Measurements from ENCODE around the gene A1CF. TPM values are rescaled to one million over a fixed set of nuclear protein-coding genes. Genes with fewer than 3 reads are reported as not detected.
"Not testable (repeated sequence)": the region's sequence is repeated elsewhere in the genome, so short reads cannot be mapped to it uniquely, and the experiment has no call there.

The A1CF gene
- total RNA-seq, 2 experiments from 2014 or later: not detected

DNA sequence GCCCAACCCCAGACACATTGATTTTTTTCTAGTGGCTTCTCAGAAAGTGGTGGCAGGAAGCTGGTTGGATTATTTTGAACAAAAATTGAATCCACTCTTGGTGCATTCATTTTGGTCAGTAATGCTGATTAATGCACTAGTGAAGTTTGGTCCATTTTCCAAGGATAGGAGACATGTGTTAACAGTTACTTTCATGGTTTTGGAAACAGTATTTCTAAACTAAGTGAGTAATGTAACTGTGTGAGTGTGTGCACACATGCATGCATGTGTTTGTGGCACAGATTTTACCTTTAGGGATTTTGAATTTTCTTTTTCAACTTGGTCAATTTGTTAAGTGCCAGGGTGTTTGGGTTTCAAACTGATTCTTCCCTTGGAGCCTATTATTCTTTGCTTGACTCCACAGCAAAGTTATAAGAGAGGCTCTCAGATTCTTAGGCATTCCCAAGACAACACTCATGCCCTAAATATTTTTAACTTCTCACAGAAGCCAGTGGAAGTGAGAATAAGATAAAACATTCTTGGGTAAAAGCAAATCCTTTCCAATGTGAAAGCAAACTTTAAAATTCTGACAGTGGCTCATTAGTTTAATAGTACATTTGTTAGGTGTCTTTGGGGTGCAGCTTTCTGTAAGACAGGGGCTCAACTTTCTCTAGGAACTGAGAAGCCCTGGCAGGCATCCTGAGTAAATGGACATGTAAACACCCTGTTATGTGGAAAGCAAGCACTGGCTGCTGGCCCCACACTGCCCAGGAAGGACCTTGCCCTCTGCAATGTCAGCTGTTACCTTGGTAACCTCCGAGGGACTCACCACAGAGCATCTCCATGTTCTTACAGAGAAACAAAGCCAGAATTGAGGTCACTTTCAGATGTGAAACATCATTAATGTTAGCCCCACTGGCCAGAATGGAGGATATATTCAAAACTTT lies 77.3 kb downstream of the A1CF start:
- Mint-ChIP-seq H3K27me3 (ENCODE audit: low read depth) (peaks cover 4% of the 10 kb centered on the region), H3K4me1 (ENCODE audit: low read depth) (no peaks in the 10 kb centered on the region), H3K9me3 (no peaks in the 10 kb centered on the region), H3K27ac (no peak overlapping the region), H3K36me3 (ENCODE audit: low read depth) (no peaks in the 10 kb centered on the region), H3K4me3 (no peak overlapping the region)
- intact Hi-C loops (cut with micrococcal nuclease): no loop called here
- CTCF ChIA-PET: interaction anchor here (0.5 kb wide), 1 partner anchor 38 kb away, joined by 4 read pairs; no protein-coding TSS in a partner anchor
- DNase-seq: no peak

DNA sequence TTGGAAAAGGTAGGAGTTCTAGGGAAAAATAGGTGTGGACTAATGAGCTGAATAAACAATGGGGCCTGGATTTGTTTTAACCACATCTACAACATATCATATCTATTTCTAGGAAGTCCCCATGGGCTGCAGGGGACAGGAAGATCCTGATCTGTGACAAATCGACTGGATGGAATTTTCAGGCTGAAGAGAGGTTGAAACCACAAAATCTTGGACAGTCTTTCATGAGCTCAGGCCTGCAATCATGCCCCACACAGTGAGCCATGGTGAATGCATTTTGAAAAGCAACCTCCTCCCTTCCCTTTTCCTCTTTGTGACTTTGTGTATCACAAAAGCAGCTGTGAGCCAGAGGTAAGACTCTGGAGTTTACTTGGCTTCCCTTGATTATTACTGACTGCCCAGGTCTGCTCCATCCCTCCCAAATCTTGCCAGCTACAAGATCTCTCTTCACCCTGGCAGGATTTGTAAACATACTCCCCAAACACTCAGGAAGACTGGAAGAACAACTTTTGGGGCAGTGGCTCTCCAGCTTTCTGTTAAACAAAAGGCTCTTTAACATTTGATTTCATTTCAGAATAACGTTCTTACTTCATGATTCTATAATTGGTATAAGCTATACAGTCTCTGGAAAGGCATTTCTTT lies 79.3 kb downstream of the A1CF start:
- H3K27me3 Mint-ChIP-seq (ENCODE audit: low read depth): peaks cover 5% of the 10 kb centered on the region
- H3K27ac Mint-ChIP-seq: no peak overlapping the region
- no peaks in the 10 kb centered on the region for H3K36me3 Mint-ChIP-seq (ENCODE audit: low read depth)
- no peak overlapping the region for H3K4me3 Mint-ChIP-seq
- intact Hi-C loops (cut with micrococcal nuclease): no loop called here
- CTCF ChIA-PET: interaction anchor here (1.1 to 1.2 kb wide), 2 partner anchors 9 to 26 kb away, joined by 3 read pairs; no protein-coding TSS in a partner anchor
- no peaks in the 10 kb centered on the region for H3K9me3 Mint-ChIP-seq
- H3K4me1 Mint-ChIP-seq (ENCODE audit: low read depth): no peaks in the 10 kb centered on the region
- no peak for DNase-seq

GRCh38 chr10:50799595-50799994 lies 85.8 kb downstream of the A1CF start:
- peaks cover 10% of the 10 kb centered on the region for H3K27me3 Mint-ChIP-seq (ENCODE audit: low read depth)
- no peaks in the 10 kb centered on the region for H3K36me3 Mint-ChIP-seq (ENCODE audit: low read depth)
- intact Hi-C loops (cut with micrococcal nuclease): no loop called here
- H3K27ac Mint-ChIP-seq: no peak overlapping the region
- H3K4me3 Mint-ChIP-seq: no peak overlapping the region
- CTCF ChIA-PET: no interaction called here
- no peak for DNase-seq
- no peaks in the 10 kb centered on the region for H3K9me3 Mint-ChIP-seq
- H3K4me1 Mint-ChIP-seq (ENCODE audit: low read depth): no peaks in the 10 kb centered on the region

- intact Hi-C loops (cut with micrococcal nuclease): no loop called here
- no peaks in the 10 kb centered on the region for H3K36me3 Mint-ChIP-seq (ENCODE audit: low read depth)
- no peak overlapping the region for H3K4me3 Mint-ChIP-seq
- no peak for DNase-seq
- H3K9me3 Mint-ChIP-seq: no peaks in the 10 kb centered on the region
- H3K27ac Mint-ChIP-seq: no peak overlapping the region
- H3K27me3 Mint-ChIP-seq (ENCODE audit: low read depth): peaks cover 12% of the 10 kb centered on the region
- no peaks in the 10 kb centered on the region for H3K4me1 Mint-ChIP-seq (ENCODE audit: low read depth)
- CTCF ChIA-PET: no interaction called here
Measured at GRCh38 chr10:50798297-50798696, 87.1 kb downstream of the A1CF start.

- CTCF ChIA-PET: no interaction called here
Measured at GRCh38 chr10:50796693-50797092, 88.7 kb downstream of the A1CF start.

GRCh38 chr10:50794490-50794889 lies 90.9 kb downstream of the A1CF start:
- CTCF ChIA-PET: no interaction called here
- H3K36me3 Mint-ChIP-seq (ENCODE audit: low read depth): no peaks in the 10 kb centered on the region
- H3K27me3 Mint-ChIP-seq (ENCODE audit: low read depth): peaks cover 4% of the 10 kb centered on the region
- no peaks in the 10 kb centered on the region for H3K9me3 Mint-ChIP-seq
- intact Hi-C loops (cut with micrococcal nuclease): no loop called here
- no peaks in the 10 kb centered on the region for H3K4me1 Mint-ChIP-seq (ENCODE audit: low read depth)
- DNase-seq: no peak
- no peak overlapping the region for H3K4me3 Mint-ChIP-seq
- no peak overlapping the region for H3K27ac Mint-ChIP-seq

More at GRCh38 chr10:50796693-50797092, 88.7 kb downstream of the A1CF start:
- H3K27ac Mint-ChIP-seq: no peak overlapping the region
- H3K4me1 Mint-ChIP-seq (ENCODE audit: low read depth): no peaks in the 10 kb centered on the region
- no peak overlapping the region for H3K4me3 Mint-ChIP-seq
- no peaks in the 10 kb centered on the region for H3K36me3 Mint-ChIP-seq (ENCODE audit: low read depth)
- no peak for DNase-seq
- intact Hi-C loops (cut with micrococcal nuclease): no loop called here
- H3K27me3 Mint-ChIP-seq (ENCODE audit: low read depth): peaks cover 10% of the 10 kb centered on the region
- H3K9me3 Mint-ChIP-seq: no peaks in the 10 kb centered on the region

- H3K36me3 Mint-ChIP-seq (ENCODE audit: low read depth): peaks cover 4% of the 10 kb centered on the region
- CTCF ChIA-PET: no interaction called here
Measured at GRCh38 chr10:50788951-50789945, 96.2 kb downstream of the A1CF start.

GRCh38 chr10:50787962-50788361 lies 97.5 kb downstream of the A1CF start:
- H3K4me3 Mint-ChIP-seq; H3K4me1 Mint-ChIP-seq (ENCODE audit: low read depth); H3K9me3 Mint-ChIP-seq; H3K36me3 Mint-ChIP-seq (ENCODE audit: low read depth); intact Hi-C loops (cut with micrococcal nuclease); H3K27ac Mint-ChIP-seq; CTCF ChIA-PET; H3K27me3 Mint-ChIP-seq (ENCODE audit: low read depth); DNase-seq: not testable (repeated sequence)

More at GRCh38 chr10:50788951-50789945, 96.2 kb downstream of the A1CF start:
- no peak overlapping the region for H3K4me3 Mint-ChIP-seq
- H3K27ac Mint-ChIP-seq: no peak overlapping the region
- intact Hi-C loops (cut with micrococcal nuclease): no loop called here
- peaks cover 1% of the 10 kb centered on the region for H3K9me3 Mint-ChIP-seq
- no peaks in the 10 kb centered on the region for H3K4me1 Mint-ChIP-seq (ENCODE audit: low read depth)
- peaks cover 4% of the 10 kb centered on the region for H3K27me3 Mint-ChIP-seq (ENCODE audit: low read depth)
- DNase-seq: no peak

- CTCF ChIA-PET; H3K4me1 Mint-ChIP-seq (ENCODE audit: low read depth); H3K27ac Mint-ChIP-seq; H3K4me3 Mint-ChIP-seq; DNase-seq; H3K36me3 Mint-ChIP-seq (ENCODE audit: low read depth); H3K9me3 Mint-ChIP-seq; H3K27me3 Mint-ChIP-seq (ENCODE audit: low read depth); intact Hi-C loops (cut with micrococcal nuclease): not testable (repeated sequence)
Measured at GRCh38 chr10:50782017-50782416, 103.4 kb downstream of the A1CF start.

GRCh38 chr10:50780036-50780435 lies 105.4 kb downstream of the A1CF start:
- intact Hi-C loops (cut with micrococcal nuclease); H3K4me3 Mint-ChIP-seq; H3K9me3 Mint-ChIP-seq; H3K36me3 Mint-ChIP-seq (ENCODE audit: low read depth); H3K27me3 Mint-ChIP-seq (ENCODE audit: low read depth); H3K4me1 Mint-ChIP-seq (ENCODE audit: low read depth); CTCF ChIA-PET; DNase-seq; H3K27ac Mint-ChIP-seq: not testable (repeated sequence)

- DNase-seq; intact Hi-C loops (cut with micrococcal nuclease); CTCF ChIA-PET; H3K9me3 Mint-ChIP-seq; H3K4me3 Mint-ChIP-seq; H3K36me3 Mint-ChIP-seq (ENCODE audit: low read depth); H3K27ac Mint-ChIP-seq; H3K27me3 Mint-ChIP-seq (ENCODE audit: low read depth); H3K4me1 Mint-ChIP-seq (ENCODE audit: low read depth): not testable (repeated sequence)
Measured at GRCh38 chr10:50774868-50775267, 110.6 kb downstream of the A1CF start.

GRCh38 chr10:50772042-50772441 lies 113.4 kb downstream of the A1CF start:
- H3K36me3 Mint-ChIP-seq (ENCODE audit: low read depth); H3K4me1 Mint-ChIP-seq (ENCODE audit: low read depth); H3K9me3 Mint-ChIP-seq; H3K27ac Mint-ChIP-seq; H3K4me3 Mint-ChIP-seq; intact Hi-C loops (cut with micrococcal nuclease); H3K27me3 Mint-ChIP-seq (ENCODE audit: low read depth); CTCF ChIA-PET; DNase-seq: not testable (repeated sequence)
